IPS-NIHi7 (cell line): ENCODE data around the gene LINGO1.

Experiments used
- DNase-seq: peaks from one replicate; pipeline ENCODE4 v3.0.0; 2012; ENCODE audit warnings: mixed read lengths; ENCODE audit errors: extremely low spot score

Gene LINGO1

GRCh38 chr15:77656294-77656693 lies 23.6 kb upstream of the LINGO1 start:
- DNase-seq, result no peak

- peak; percentile 83 for DNase-seq
Observed at GRCh38 chr15:77654975-77655374, 22.3 kb upstream of the LINGO1 start.

GRCh38 chr15:77653832-77654480 lies 21.2 kb upstream of the LINGO1 start:
- no peak for DNase-seq

GRCh38 chr15:77650265-77650664 lies 17.6 kb upstream of the LINGO1 start:
- DNase-seq, result peak; percentile 88

GRCh38 chr15:77649610-77650009 lies 16.9 kb upstream of the LINGO1 start:
- no peak for DNase-seq

GRCh38 chr15:77649017-77649416 lies 16.3 kb upstream of the LINGO1 start:
- DNase-seq, result no peak

GRCh38 chr15:77647961-77648360 lies 15.2 kb upstream of the LINGO1 start:
- DNase-seq, result no peak

GRCh38 chr15:77646104-77646694 lies 13.5 kb upstream of the LINGO1 start:
- no peak for DNase-seq

- no peak for DNase-seq
Observed at GRCh38 chr15:77645602-77646001, 12.9 kb upstream of the LINGO1 start.

- no peak for DNase-seq
Observed at GRCh38 chr15:77644543-77645247, 12.0 kb upstream of the LINGO1 start.

- no peak for DNase-seq
Observed at GRCh38 chr15:77643764-77644163, 11.1 kb upstream of the LINGO1 start.

- DNase-seq, result no peak
Observed at GRCh38 chr15:77642793-77643430, 10.2 kb upstream of the LINGO1 start.

- no peak for DNase-seq
Observed at GRCh38 chr15:77641999-77642398, 9.3 kb upstream of the LINGO1 start.

GRCh38 chr15:77640615-77641014 lies 7.9 kb upstream of the LINGO1 start:
- DNase-seq, result no peak

- DNase-seq, result no peak
Observed at GRCh38 chr15:77639431-77639830, 6.7 kb upstream of the LINGO1 start.

GRCh38 chr15:77637851-77638692 lies 5.4 kb upstream of the LINGO1 start:
- no peak for DNase-seq

GRCh38 chr15:77636209-77636608 lies 3.5 kb upstream of the LINGO1 start:
- DNase-seq, result no peak

- DNase-seq, result peak; percentile 79
Observed at GRCh38 chr15:77634266-77634962, 1.7 kb upstream of the LINGO1 start.

- DNase-seq, result peak; percentile 72
Observed at GRCh38 chr15:77633913-77634265, 1.2 kb upstream of the LINGO1 start.

GRCh38 chr15:77633134-77633912 lies 611 bp upstream of the LINGO1 start:
- DNase-seq, result peak; percentile 89
